Measurements from ENCODE around the gene HOXD10.

HOXD10 gene

DNA sequence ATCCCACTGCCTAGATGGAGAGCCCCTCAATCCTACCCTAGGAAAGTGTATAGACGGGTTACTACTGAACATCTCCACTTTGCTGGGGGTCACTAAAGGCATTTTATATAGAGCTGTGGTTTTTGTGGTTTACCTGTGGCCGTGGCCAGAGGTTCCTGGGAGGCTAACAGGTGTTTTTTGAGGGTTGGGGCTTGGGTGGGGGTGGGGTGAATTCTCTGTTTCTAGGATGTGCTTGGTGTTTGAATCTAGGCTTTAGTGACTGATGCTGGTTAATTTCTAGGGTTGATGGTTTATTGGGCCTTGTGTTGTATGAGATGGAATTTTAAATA, 20.6 kb downstream of the HOXD10 start:
- DNase-seq (ENCODE audit: low read depth): no peak

DNA sequence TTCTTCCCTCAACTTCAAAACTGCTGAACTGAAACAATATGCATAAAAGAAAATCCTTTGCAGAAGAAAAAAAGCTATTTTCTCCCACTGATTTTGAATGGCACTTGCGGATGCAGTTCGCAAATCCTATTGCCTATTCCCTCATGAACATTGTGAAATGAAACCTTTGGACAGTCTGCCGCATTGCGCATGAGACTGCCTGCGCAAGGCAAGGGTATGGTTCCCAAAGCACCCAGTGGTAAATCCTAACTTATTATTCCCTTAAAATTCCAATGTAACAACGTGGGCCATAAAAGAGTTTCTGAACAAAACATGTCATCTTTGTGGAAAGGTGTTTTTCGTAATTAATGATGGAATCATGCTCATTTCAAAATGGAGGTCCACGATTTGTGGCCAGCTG, 21.3 kb downstream of the HOXD10 start:
- no peak for DNase-seq (ENCODE audit: low read depth)

GRCh38 chr2:176138526-176138922, 21.9 kb downstream of the HOXD10 start:
- no peak for DNase-seq (ENCODE audit: low read depth)

DNA sequence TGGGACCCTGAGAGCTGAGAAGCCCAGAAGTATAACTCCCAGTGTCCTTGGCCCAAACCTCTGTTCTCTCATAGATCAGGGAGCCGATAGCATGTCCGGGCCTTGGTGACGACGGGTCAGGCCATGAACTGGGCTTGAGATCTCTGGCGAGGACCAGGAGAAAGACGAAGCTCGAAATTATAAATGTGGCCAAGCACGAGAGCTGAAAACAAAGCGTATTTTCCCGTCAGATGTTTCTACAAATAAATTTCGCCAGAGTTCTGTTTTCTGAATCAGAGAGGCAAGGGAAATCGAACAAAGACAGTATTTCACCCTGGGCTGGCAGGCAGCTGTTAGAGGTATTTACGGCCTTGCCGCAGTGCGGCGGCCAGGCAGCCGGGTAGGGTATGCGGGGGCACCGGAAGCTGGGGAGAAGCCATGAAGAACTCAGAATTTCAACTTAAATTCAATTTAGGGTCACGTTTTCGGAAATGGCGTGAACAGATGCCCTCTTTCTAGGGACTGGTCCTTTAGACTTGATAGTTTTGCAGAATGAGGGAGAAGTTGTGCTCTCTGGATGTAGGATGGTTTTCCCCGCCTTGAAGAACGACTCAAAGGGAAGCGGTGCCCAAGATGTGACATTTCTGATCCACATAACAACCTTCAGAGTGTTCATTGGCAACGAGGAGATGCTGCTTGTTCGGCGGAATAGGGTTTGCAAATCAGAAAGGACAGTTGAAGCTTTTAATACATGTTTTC, 22.5 kb downstream of the HOXD10 start:
- DNase-seq (ENCODE audit: low read depth): no peak

DNA sequence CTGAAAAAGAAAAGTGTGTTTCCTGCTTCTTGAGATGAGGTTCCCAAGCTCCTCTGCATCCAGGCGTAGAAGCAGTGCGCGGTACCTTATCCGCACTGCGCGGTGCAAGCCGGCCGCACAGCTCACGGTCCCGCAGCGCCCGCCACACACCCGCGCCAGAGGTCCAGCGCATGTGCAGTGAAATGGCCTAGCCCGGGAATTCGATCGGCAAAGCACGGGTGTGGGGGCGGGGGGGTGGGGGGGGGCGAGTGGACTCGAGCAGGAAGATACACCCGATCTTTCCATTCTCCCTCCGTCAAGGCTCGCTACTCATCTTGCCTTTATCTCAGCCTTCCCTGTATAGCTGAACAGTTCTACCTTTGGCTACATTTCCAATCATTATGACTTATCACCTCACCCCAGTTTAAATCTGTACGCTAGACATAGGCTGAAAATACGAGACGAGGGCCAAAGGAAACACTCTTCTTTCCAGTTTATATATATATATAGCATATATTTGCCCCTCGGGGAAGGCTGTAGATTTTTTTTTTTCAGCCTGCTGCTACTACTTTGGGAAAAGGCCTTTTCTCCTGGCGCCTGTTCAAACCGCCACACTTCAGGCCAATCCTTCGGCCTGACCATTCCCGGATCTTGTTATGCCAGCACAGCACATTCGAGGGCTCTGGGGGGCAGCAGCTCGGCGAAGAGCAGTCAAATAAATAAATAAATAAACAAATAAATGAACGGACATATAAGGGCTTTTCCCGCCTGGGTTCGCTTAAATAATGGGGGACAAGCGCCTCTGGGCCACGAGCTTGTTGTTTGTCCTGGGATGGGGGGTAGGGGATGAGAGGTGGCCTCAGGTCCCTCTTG, 23.3 kb downstream of the HOXD10 start:
- no peak for DNase-seq (ENCODE audit: low read depth)

GRCh38 chr2:176140513-176141317, 24.1 kb downstream of the HOXD10 start:
- no peak for DNase-seq (ENCODE audit: low read depth)

DNA sequence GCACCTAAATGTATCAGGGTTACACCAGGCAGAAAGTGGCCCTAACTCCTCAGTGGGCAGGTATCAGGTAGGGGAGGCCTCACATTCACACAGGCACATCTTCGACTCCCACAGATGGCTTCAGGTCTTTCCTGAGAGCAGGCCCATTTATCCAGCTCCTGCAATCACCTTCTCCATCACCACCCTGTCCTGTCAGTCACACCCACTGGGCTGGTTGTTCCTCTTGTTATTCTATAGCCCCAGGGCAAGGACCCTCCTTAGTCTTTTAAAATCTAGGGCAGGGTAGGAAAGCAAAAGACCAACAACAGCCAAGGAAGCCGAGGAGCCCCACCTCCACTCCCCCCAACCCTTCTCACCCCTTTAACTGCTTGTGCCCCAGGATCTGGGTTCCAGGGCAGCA, 25.7 kb downstream of the HOXD10 start:
- no peak for DNase-seq (ENCODE audit: low read depth)

GRCh38 chr2:176145085-176145969, 28.7 kb downstream of the HOXD10 start:
- DNase-seq (ENCODE audit: low read depth): no peak

- DNase-seq (ENCODE audit: low read depth): no peak
Measured at GRCh38 chr2:176146101-176146500, 29.5 kb downstream of the HOXD10 start.

- DNase-seq (ENCODE audit: low read depth): no peak
Measured at GRCh38 chr2:176146645-176147044, 30.1 kb downstream of the HOXD10 start.

GRCh38 chr2:176147210-176147799, 30.7 kb downstream of the HOXD10 start:
- DNase-seq (ENCODE audit: low read depth): no peak

DNA sequence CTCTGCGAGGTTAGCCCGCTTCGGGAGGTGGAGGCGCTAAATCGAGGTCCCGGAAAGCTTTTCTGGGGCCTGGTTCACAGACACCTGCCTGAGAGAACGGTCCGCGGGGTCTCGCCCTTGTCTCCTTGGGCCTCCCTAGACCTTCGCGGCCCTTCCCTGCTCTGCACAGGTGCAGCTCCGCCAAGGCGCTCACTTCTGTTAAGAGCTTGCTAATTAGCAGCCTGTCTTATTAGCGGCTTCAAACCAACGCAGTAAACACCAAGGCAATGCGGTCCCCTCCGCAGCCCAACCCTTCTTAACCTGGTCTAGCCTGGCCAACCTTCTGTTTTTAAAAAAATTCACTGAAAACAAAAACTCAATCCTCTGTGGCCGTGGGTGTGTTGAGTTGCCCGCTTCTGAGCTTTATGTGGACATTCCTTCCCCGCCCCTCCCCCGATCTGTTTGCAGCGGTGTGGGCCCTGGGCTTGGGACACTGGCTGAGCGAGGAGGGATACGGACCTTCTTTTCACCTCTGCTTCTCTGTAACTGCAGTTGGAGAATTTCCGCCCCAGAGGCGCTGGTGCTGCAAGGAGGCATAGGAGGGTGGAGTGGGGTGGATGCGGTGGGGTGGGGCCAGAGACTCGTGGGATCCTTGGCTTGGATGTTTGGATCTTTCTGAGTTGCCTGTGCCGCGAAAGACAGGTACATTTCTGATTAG, 31.4 kb downstream of the HOXD10 start:
- no peak for DNase-seq (ENCODE audit: low read depth)

DNA sequence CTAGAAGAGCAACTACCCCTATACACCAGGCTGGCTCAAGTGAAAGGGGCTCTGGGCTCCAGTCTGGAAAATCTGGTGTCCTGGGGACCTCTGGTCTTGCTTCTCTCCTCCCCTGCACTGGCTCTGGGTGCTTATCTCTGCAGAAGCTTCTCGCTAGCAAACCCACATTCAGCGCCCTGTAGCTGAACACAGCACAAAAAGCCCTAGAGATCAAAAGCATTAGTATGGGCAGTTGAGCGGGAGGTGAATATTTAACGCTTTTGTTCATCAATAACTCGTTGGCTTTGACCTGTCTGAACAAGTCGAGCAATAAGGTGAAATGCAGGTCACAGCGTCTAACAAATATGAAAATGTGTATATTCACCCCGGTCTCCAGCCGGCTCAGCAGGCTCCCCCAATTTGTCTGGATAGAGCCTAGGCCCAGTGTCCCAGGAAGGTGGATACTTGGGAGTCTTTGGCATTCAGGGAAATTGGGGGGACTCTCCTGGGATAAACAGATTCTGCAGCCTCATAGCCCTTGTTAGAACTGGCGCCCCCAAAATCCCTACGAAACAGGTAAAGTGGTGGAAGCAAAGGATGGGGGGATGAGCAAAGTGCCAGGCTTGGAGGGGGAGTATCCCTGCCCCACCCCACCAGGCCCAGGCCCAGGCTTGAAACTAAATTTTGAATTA, 32.3 kb downstream of the HOXD10 start:
- DNase-seq (ENCODE audit: low read depth): no peak

DNA sequence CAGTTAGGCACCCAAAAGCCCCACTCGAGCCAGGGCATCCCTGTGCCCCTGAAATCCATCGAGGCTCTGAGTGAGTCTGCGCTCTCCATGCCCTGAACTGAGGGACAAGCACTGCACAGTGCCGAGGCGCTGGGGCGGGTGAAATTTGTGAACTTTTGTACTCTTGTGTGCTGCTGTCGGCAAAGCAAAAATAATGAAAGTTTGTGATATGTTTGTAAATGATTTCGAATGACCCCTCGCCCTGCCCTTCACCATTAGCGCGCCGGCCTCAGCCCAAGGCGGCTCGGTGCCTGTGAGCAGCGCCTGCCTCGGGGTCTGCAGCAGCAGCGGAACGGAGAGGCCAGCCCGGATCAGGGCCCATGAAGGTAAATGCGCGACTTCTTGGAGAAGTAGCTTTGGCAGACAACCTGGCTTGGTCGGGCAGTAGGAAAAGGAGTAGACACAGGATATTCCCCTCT, 32.9 kb downstream of the HOXD10 start:
- no peak for DNase-seq (ENCODE audit: low read depth)

DNA sequence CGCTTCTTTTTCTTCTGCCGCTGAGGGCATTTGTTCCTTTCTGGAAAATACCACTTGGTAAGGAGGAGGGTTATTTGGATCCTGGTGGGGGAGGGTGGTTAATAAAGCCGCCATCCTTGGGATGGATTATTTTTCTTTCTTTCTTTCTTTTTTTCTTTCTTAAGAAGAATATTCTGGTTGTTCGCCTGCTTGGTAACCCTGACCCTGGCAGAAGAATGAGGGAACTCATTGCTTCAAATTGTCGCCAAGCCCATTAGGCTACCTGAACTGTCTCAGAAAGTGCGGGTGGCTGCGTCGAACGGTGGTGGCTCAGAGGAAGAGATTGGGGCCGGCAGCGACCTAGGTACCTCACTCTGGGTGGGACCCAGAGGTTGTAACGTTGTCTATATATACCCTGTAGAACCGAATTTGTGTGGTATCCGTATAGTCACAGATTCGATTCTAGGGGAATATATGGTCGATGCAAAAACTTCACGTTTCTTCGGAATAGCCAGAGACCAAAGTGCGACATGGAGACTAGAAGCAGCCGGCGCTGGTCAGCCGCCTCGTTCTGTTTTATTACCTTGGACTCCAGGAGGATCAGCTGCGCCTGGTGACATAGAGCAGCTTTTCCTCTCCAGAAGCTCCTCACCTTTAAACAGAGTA, 33.5 kb downstream of the HOXD10 start:
- DNase-seq (ENCODE audit: low read depth): no peak

DNA sequence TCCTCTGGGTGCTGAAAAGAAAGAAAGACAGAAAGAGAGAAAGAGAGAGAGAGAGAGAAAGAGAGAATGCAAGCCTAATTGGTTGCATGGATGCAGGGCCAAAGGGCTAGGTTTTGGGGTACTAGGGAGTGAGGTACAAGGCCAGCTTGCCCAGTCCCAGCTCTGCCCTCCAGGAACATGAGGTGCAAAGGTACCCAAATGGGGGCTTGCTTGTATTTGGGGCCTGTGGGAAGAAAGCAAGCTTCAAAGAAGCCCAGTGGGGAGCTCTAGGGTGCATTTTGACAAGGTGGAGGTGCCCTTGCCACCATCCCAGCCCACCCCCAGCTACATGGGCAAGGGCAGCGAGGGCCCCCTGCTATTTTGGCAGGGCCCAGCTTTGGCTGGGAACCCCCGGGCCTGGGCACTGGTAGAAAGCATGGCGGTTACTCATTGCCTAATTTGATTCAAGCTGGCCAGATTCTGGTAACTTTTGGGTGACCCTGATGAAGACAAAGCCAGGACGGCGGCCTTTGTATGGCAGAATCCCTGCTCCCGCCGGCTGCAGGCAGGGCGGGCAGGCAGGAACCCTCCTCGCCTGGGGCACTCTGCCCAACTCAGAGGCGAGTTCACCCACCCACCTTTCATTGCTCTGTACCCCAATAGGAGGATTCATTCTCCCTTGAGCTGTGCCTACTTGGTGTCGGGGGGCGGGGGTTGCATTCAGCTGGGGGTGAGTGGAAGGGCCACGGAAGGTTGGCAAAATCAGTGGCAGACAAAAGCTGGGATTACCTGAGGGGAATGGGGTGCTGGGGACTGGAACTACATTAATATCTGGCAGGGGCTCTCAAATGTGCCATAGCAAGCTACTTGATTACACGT, 34.2 kb downstream of the HOXD10 start:
- no peak for DNase-seq (ENCODE audit: low read depth)

DNA sequence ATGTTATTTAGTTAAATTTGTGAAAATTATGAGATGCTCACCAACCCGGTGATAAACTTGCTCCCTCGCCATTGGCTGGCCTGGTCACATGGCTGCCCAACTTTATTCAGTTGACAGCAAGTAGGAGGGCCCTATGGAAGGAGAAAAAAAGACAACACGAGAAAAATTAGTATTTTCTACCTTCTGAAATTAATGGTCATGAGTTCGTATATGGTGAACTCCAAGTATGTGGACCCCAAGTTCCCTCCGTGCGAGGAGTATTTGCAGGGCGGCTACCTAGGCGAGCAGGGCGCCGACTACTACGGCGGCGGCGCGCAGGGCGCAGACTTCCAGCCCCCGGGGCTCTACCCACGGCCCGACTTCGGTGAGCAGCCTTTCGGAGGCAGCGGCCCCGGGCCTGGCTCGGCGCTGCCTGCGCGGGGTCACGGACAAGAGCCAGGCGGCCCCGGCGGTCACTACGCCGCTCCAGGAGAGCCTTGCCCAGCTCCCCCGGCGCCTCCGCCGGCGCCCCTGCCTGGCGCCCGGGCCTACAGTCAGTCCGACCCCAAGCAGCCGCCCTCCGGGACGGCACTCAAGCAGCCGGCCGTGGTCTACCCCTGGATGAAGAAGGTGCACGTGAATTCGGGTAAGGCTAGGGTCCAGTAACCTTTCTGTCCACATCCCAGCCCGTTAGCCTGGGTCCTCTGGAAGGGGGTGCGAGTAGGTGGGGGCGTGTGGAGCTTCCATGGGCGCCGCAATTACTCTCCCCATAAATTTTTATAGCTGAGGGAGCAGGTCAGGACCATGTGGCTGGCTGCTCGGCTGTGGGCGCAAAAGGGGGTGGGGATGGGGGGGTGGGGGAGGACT, 35.1 kb downstream of the HOXD10 start, which contains the start of gene HOXD4:
TSS of gene HOXD4 (plus strand) at position 109 of the 846 bp plus-strand sequence. CDS start at position 193, 84 bp downstream.
- DNase-seq (ENCODE audit: low read depth): no peak
